ENCODE data around the gene EXOC3L4. TPM values are rescaled to one million over a fixed set of nuclear protein-coding genes. Genes with fewer than 3 reads are reported as not detected.

EXOC3L4 gene
- total RNA-seq, 1 experiment from 2014 or later, result 1.7 TPM

- no peaks in the 10 kb centered on the region for H3K9me3 ChIP-seq (ENCODE audit: insufficient read depth, low read depth)
- peak overlapping the region; percentile 72 for H3K4me2 ChIP-seq
- H3K4me1 ChIP-seq (replicated peaks; ENCODE audit: insufficient read depth), result peaks cover 72% of the 10 kb centered on the region
- H3K79me2 ChIP-seq (ENCODE audit: low read depth), result no peaks in the 10 kb centered on the region
- peak; percentile 83 to 90 for DNase-seq
- no peaks in the 10 kb centered on the region for H3K9me2 ChIP-seq (ENCODE audit: insufficient read depth)
- peaks cover 70% of the 10 kb centered on the region for H3F3A ChIP-seq (ENCODE audit: insufficient read depth, low read depth)
- H3K4me3 ChIP-seq, result peak overlapping the region; percentile 54
- BruUV-seq (replicated peaks), result TSS peak; percentile 73
- intact Hi-C loops (cut with micrococcal nuclease; ENCODE audit: unreplicated experiment), result loop anchor here (2.0 to 10.0 kb wide), 2 partner anchors 103 to 291 kb away; no protein-coding TSS in a partner anchor
- no peak overlapping the region; the same call in 1 of the 2 replicates for H3K27ac ChIP-seq
- TF ChIP-seq CTCF (conservative IDR thresholded peaks at IDR 0.05), result no peak
- no peak for TF ChIP-seq EZH2 (IDR thresholded peaks at IDR 0.05; ENCODE audit: low read depth)
- no peaks in the 10 kb centered on the region for H3K27me3 ChIP-seq (ENCODE audit: insufficient read depth, low read depth)
- ChIA-PET POLR2A (ENCODE audit: unreplicated experiment) (interaction anchor here (0.5 to 1.3 kb wide), 8 partner anchors 20 to 660 kb away, joined by 3 to 22 read pairs (median 4); partner anchors contain the start of gene TNFAIP2), CTCF (interaction anchor here (0.6 to 2.8 kb wide), 16 partner anchors 17 to 510 kb away, joined by 3 to 83 read pairs (median 8); partner anchors contain the start of gene TNFAIP2)
- H4K20me1 ChIP-seq (ENCODE audit: insufficient read depth), result no peaks in the 10 kb centered on the region
- no peaks in the 10 kb centered on the region for H3K36me3 ChIP-seq (ENCODE audit: low read depth)
- peak overlapping the region; percentile 74 for H2AFZ ChIP-seq
These were observed 9.2 kb downstream of the EXOC3L4 start for GRCh38 chr14:103103461-103104388.

GRCh38 chr14:103104389-103104653 is 9.8 kb downstream of the EXOC3L4 start:
- no peak for TF ChIP-seq EZH2 (IDR thresholded peaks at IDR 0.05; ENCODE audit: low read depth)
- no peak for TF ChIP-seq CTCF (conservative IDR thresholded peaks at IDR 0.05)
- Histone ChIP-seq H4K20me1 (ENCODE audit: insufficient read depth) (no peaks in the 10 kb centered on the region), H3F3A (ENCODE audit: insufficient read depth, low read depth) (peaks cover 66% of the 10 kb centered on the region), H2AFZ (no peak overlapping the region; the same call in 1 of the 2 replicates), H3K4me2 (peak overlapping the region; percentile 72), H3K4me1 (replicated peaks; ENCODE audit: insufficient read depth) (peaks cover 69% of the 10 kb centered on the region), H3K9me2 (ENCODE audit: insufficient read depth) (no peaks in the 10 kb centered on the region), H3K4me3 (peak overlapping the region; percentile 54; the same call in 1 of the 2 replicates), H3K27me3 (ENCODE audit: insufficient read depth, low read depth) (no peaks in the 10 kb centered on the region), H3K79me2 (ENCODE audit: low read depth) (no peaks in the 10 kb centered on the region), H3K27ac (no peak overlapping the region), H3K9me3 (ENCODE audit: insufficient read depth, low read depth) (no peaks in the 10 kb centered on the region), H3K36me3 (ENCODE audit: low read depth) (no peaks in the 10 kb centered on the region)
- CTCF ChIA-PET, result interaction anchor here (0.5 to 2.8 kb wide), 41 partner anchors 8 to 510 kb away, joined by 3 to 83 read pairs (median 6); partner anchors contain the start of gene TNFAIP2
- BruUV-seq (replicated peaks), result no TSS peak
- intact Hi-C loops (cut with micrococcal nuclease; ENCODE audit: unreplicated experiment), result loop anchor here (2.0 to 10.0 kb wide), 2 partner anchors 102 to 290 kb away; no protein-coding TSS in a partner anchor
- POLR2A ChIA-PET (ENCODE audit: unreplicated experiment), result interaction anchor here (0.7 to 1.3 kb wide), 4 partner anchors 19 to 661 kb away, joined by 3 to 22 read pairs (median 5); partner anchors contain the start of gene TNFAIP2
- DNase-seq, result no peak

GRCh38 chr14:103104654-103105452 is 10.3 kb downstream of the EXOC3L4 start:
- Histone ChIP-seq H3K9me2 (ENCODE audit: insufficient read depth) (no peaks in the 10 kb centered on the region), H3K36me3 (ENCODE audit: low read depth) (no peaks in the 10 kb centered on the region), H3K79me2 (ENCODE audit: low read depth) (no peaks in the 10 kb centered on the region), H3K4me1 (replicated peaks; ENCODE audit: insufficient read depth) (peaks cover 68% of the 10 kb centered on the region), H3K27me3 (ENCODE audit: insufficient read depth, low read depth) (no peaks in the 10 kb centered on the region), H3K4me3 (peak overlapping the region; percentile 54; the same call in 1 of the 2 replicates), H3F3A (ENCODE audit: insufficient read depth, low read depth) (peaks cover 64% of the 10 kb centered on the region), H2AFZ (peak overlapping the region; percentile 29; the same call in 1 of the 2 replicates), H3K4me2 (peak overlapping the region; percentile 72), H4K20me1 (ENCODE audit: insufficient read depth) (no peaks in the 10 kb centered on the region), H3K9me3 (ENCODE audit: insufficient read depth, low read depth) (no peaks in the 10 kb centered on the region), H3K27ac (no peak overlapping the region)
- no peak for TF ChIP-seq EZH2 (IDR thresholded peaks at IDR 0.05; ENCODE audit: low read depth)
- peak; percentile 100 for TF ChIP-seq CTCF (conservative IDR thresholded peaks at IDR 0.05)
- peak; percentile 76 to 93 for DNase-seq
- intact Hi-C loops (cut with micrococcal nuclease; ENCODE audit: unreplicated experiment), result loop anchor here (1.0 to 10.0 kb wide), 9 partner anchors 17 to 290 kb away; partner anchors contain the start of gene EIF5
- BruUV-seq (replicated peaks), result no TSS peak
- ChIA-PET CTCF (interaction anchor here (0.5 to 2.8 kb wide), 46 partner anchors 9 to 511 kb away, joined by 3 to 83 read pairs (median 5); partner anchors contain the start of gene TNFAIP2), POLR2A (ENCODE audit: unreplicated experiment) (interaction anchor here (0.6 to 0.9 kb wide), 3 partner anchors 182 to 1863 kb away, joined by 3 to 5 read pairs (median 4); partner anchors contain the start of gene EIF5)
